22Rv1 (cell line): ENCODE data around the gene TCF7L2.

Source experiments
- ZFX ChIP-seq: fragments of 450-650 bp; IDR thresholded peaks from 2 replicates; pipeline ENCODE4 v1.6.1; 2017; ENCODE audit warnings: antibody characterized with exemption, borderline replicate concordance
- TF ChIP-seq, protein P1 (sequence below): fragments of 450-650 bp; IDR thresholded peaks from 2 replicates; pipeline ENCODE4 v1.5.1; 2017; ENCODE audit warnings: mild to moderate bottlenecking

DNA sequence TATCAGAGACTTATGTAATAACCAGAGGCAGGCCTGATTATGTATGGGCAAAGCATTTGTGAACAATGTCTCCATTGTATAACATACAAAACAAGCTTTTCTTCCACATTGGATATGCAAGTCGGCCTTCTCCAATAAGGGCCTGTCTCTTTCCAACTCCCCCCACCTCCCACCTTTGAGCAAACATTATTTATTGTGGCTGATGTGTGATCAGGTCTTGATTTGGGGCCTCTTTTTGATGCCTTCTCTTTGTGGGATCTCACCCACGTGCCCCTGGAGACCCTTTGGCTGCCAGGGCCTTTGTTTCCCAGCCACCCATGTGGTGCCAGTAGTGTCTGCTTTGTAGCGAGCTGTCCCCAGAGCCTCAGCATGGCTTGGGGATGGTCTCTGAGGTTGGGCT lies 53.0 kb downstream of the TCF7L2 start:
- TF ChIP-seq, protein P1, sequence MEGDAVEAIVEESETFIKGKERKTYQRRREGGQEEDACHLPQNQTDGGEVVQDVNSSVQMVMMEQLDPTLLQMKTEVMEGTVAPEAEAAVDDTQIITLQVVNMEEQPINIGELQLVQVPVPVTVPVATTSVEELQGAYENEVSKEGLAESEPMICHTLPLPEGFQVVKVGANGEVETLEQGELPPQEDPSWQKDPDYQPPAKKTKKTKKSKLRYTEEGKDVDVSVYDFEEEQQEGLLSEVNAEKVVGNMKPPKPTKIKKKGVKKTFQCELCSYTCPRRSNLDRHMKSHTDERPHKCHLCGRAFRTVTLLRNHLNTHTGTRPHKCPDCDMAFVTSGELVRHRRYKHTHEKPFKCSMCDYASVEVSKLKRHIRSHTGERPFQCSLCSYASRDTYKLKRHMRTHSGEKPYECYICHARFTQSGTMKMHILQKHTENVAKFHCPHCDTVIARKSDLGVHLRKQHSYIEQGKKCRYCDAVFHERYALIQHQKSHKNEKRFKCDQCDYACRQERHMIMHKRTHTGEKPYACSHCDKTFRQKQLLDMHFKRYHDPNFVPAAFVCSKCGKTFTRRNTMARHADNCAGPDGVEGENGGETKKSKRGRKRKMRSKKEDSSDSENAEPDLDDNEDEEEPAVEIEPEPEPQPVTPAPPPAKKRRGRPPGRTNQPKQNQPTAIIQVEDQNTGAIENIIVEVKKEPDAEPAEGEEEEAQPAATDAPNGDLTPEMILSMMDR, result no peak
- no peak for TF ChIP-seq ZFX
